ENCODE results near the gene SYNPO2.
A peak's percentile ranks its signal among the peaks of the same experiment; 100 is the strongest.
"Not testable (repeated sequence)": the region's sequence is repeated elsewhere in the genome, so short reads cannot be mapped to it uniquely, and the experiment has no call there.

SYNPO2 gene

GRCh38 chr4:119029847-119030535 lies 141.3 kb downstream of the SYNPO2 start:
- DNase-seq (ENCODE audit: low read depth, low spot score), result no peak

- DNase-seq (ENCODE audit: low read depth, low spot score), result no peak
Measured at GRCh38 chr4:119030536-119030890, 141.9 kb downstream of the SYNPO2 start.

- no peak for DNase-seq (ENCODE audit: low read depth, low spot score)
Measured at GRCh38 chr4:119031218-119031617, 142.6 kb downstream of the SYNPO2 start.

GRCh38 chr4:119032921-119033685 lies 144.4 kb downstream of the SYNPO2 start:
- DNase-seq (ENCODE audit: low read depth, low spot score), result no peak

GRCh38 chr4:119034276-119035008 lies 145.8 kb downstream of the SYNPO2 start:
- DNase-seq (ENCODE audit: low read depth, low spot score), result no peak

GRCh38 chr4:119035951-119036737 lies 147.5 kb downstream of the SYNPO2 start:
- no peak for DNase-seq (ENCODE audit: low read depth, low spot score)

GRCh38 chr4:119037709-119038108 lies 149.1 kb downstream of the SYNPO2 start:
- no peak for DNase-seq (ENCODE audit: low read depth, low spot score)

GRCh38 chr4:119038116-119038841 lies 149.6 kb downstream of the SYNPO2 start:
- no peak for DNase-seq (ENCODE audit: low read depth, low spot score)

- no peak for DNase-seq (ENCODE audit: low read depth, low spot score)
Measured at GRCh38 chr4:119039160-119039559, 150.5 kb downstream of the SYNPO2 start.

GRCh38 chr4:119039779-119040178 lies 151.1 kb downstream of the SYNPO2 start:
- no peak for DNase-seq (ENCODE audit: low read depth, low spot score)

- DNase-seq (ENCODE audit: low read depth, low spot score), result no peak
Measured at GRCh38 chr4:119040261-119040660, 151.6 kb downstream of the SYNPO2 start.

- peak; percentile 85 for DNase-seq (ENCODE audit: low read depth, low spot score)
Measured at GRCh38 chr4:119040694-119041185, 152.1 kb downstream of the SYNPO2 start.

GRCh38 chr4:119041396-119041795 lies 152.7 kb downstream of the SYNPO2 start:
- no peak for DNase-seq (ENCODE audit: low read depth, low spot score)

GRCh38 chr4:119041951-119042560 lies 153.4 kb downstream of the SYNPO2 start:
- peak; percentile 86 for DNase-seq (ENCODE audit: low read depth, low spot score)

GRCh38 chr4:119046263-119046662 lies 157.6 kb downstream of the SYNPO2 start:
- peak; percentile 70 for DNase-seq (ENCODE audit: low read depth, low spot score)

- not testable (repeated sequence) for DNase-seq (ENCODE audit: low read depth, low spot score)
Measured at GRCh38 chr4:119047059-119047458, 158.4 kb downstream of the SYNPO2 start.

- DNase-seq (ENCODE audit: low read depth, low spot score), result no peak
Measured at GRCh38 chr4:119048446-119048845, 159.8 kb downstream of the SYNPO2 start.

GRCh38 chr4:119049342-119049741 lies 160.7 kb downstream of the SYNPO2 start:
- no peak for DNase-seq (ENCODE audit: low read depth, low spot score)

- peak; percentile 56 for DNase-seq (ENCODE audit: low read depth, low spot score)
Measured at GRCh38 chr4:119050527-119051090, 162.0 kb downstream of the SYNPO2 start.

- no peak for DNase-seq (ENCODE audit: low read depth, low spot score)
Measured at GRCh38 chr4:119053245-119053644, 164.6 kb downstream of the SYNPO2 start.

Data from astrocyte of the hippocampus (primary cell).